GM18526 (cell line): ENCODE results near the gene DYNC1I2.

Experiments used
- POLR2A ChIP-seq: IDR thresholded peaks from 3 replicates; pipeline ENCODE4 v1.6.1; 2011; ENCODE audit not compliant: insufficient read length; ENCODE audit errors: extremely low read depth

DYNC1I2 gene

DNA sequence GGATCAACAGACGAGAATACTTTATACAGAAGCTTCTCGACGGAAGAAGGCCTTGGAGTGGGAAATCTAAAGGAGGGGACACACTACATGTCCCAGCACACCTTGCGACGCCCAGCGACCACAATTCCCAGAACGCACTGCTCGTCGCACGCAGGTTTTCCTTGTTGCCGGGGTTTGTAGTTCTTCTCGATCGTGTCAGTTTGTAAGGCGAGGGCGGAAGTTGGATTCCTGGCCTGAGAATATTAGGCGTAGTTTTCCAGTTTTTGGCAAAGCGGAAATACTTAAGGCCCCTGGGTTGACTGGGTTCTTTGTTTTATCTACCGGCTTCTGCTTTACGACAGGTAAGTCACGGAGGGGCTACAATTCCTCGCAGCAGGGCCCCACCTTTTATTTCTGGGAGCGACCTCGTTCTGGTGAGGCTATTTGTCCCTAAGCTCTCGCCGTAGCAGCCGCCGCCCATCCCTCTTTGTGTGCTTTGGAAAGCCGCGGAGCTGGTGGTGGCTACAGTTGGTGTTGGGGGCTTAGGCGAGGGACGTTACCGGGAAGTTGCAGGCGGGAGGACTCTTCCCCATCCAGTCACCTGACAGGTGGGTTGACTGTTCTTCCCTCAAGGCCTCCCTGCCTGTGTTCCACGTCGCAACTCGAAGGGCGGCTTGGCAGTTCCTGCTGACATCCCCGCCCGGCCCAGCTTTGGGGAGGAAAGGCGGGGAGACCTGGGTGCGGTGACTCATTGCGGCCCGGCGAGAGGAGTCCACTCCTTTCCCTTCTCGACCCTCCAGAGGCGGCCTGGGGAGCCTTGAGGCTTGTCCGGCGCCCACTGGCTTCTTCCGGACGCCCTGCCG lies at the start of gene DYNC1I2:
Gene DYNC1I2 (plus strand): TSS at position 183 of the 842 bp plus-strand sequence. CDS start 2,687 bp downstream, outside the sequence.
- peak; percentile 44 for TF ChIP-seq POLR2A

- TF ChIP-seq POLR2A: no peak
These were observed 35.4 kb upstream of the DYNC1I2 start for GRCh38 chr2:171651667-171652415.

GRCh38 chr2:171652416-171652785 lies 34.9 kb upstream of the DYNC1I2 start:
- no peak for TF ChIP-seq POLR2A

GRCh38 chr2:171655586-171655985 lies 31.7 kb upstream of the DYNC1I2 start:
- no peak for TF ChIP-seq POLR2A

DNA sequence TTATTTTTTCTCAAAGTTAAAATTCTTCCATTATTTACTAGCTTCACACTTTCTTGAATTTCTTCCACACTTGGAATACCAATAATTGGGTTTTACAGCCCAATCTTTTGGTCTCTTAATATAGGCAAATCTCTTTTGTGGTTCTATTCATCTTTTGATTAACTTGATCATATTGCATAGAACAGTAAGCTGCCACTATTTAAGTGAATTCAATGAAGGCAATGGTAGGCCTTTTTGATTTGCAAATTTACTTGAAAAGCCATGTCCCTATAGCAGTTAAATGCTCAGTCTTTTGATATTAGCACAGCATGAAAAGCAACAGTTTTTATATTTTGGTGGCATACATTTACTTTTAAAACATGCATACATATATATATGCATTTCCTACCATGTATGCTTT lies 20.2 kb upstream of the DYNC1I2 start:
- no peak for TF ChIP-seq POLR2A

DNA sequence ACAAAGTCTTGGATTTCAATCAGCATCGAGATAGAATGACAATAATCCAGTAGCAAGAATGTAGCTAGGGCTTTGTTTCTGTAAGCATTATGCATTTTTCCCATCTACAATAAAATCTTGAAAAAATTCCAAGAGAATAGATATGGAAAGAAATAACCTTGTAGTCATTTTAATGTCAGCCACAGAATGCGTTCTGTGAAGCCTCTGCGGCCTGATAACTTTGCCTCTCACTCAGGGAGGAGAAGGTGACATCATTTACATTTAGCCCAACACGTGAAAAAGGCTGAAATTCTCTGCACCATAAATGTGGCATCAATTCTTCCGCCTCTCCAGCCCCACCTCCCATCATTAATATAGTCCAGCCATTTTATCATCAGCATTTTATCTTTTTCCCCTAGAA lies 19.1 kb upstream of the DYNC1I2 start:
- no peak for TF ChIP-seq POLR2A

GRCh38 chr2:171669121-171669520 lies 18.1 kb upstream of the DYNC1I2 start:
- no peak for TF ChIP-seq POLR2A

DNA sequence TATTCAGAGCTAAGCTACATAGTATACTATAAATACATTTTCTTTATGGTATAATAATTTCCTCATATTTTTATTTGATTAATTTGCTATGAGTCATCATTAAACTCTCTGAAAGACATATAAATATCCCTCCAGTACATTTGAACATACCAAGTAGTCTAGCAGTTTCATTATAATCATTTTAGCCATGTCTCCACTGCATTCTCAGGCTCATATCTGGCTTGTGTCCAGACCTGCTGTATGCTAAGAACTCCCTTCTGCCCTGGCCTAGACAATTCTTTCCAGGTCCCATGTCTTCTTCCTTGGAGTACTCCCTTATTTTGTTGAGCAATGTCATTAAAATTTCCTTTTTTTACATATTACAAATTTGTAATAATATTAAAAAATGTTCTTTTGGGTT lies 16.6 kb upstream of the DYNC1I2 start:
- TF ChIP-seq POLR2A: no peak

DNA sequence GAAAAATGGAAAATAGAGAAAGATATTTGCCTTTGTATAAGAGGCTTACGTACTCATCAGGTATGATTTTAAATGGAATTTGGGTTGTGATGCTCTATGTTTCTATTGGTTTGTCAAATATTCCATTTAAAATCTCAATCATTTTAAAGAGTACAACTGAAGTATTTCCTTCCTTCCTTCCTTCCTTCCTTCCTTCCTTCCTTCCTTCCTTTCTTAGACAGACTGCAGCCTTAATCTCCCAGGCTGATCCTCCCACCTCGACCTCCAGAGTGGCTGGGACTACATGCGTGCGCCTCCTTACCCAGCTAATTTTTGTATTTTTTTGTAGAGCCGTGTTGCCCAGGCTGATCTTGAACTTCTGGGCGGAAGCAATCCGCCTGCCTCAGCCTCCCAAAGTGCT lies 15.4 kb upstream of the DYNC1I2 start:
- TF ChIP-seq POLR2A: no peak

- no peak for TF ChIP-seq POLR2A
These were observed 13.4 kb upstream of the DYNC1I2 start for GRCh38 chr2:171673905-171674304.

GRCh38 chr2:171675810-171676345 lies 11.4 kb upstream of the DYNC1I2 start:
- no peak for TF ChIP-seq POLR2A

DNA sequence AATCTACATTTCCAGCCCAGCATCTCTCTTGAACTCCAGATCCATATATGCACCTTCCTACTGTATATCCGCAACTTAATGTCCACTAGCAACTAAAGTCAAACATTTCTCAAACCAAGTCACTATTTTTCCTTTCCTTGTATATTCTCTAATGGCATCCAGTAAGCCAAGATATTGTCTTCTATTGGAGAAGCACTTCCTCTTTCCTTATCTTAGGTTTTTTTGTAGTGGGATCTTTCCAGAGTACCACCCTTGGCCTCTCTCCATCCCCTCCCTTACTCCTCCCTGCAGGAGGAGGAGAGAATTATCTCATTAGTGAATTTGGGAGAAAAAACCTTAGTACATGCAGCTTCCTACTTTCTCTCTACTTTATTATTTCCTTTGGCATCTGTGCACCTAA lies 8.7 kb upstream of the DYNC1I2 start:
- no peak for TF ChIP-seq POLR2A

GRCh38 chr2:171688129-171688465 lies 828 bp downstream of the DYNC1I2 start:
- TF ChIP-seq POLR2A: no peak

GRCh38 chr2:171692331-171692730 lies 5.1 kb downstream of the DYNC1I2 start:
- no peak for TF ChIP-seq POLR2A

GRCh38 chr2:171702781-171703556 lies 15.7 kb downstream of the DYNC1I2 start:
- TF ChIP-seq POLR2A: no peak
